ENCODE data around the gene SCTR.

The SCTR gene

DNA sequence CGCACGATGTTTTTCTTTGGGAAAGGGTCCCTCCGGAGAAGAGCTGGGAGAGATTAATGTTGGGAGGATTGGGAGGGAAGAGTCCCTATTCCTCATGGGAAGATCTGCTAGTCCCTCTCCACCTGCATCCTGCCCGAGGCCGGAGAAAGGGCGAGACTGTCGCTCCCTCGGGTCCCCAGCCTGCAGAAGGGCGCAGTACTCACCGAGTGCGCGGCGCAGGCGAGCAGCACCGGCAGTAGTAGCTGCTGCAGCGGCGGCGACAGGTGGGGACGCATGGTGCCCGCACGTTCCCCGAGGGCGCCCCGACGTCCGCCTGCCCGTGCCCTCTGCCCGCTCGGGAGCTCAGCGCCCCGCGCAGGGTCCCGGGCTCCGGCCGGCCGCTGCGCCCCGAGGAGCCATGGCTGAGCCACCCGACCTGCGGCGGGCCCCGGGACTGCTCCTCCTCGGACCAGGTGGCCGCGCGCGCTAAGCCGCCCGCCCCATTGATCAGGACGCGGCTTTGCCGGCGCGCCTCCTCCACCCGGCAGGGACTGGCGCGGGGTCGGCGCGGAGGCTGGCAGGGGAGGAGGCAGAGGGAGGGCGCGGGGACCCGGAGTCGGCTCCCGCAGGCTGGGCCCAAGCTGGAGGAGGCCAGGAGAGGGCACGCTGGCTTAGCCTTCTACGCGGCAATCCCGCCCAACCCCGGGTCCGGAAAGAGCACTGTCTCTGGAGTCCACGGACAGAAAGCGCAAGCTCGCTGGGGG lies at the start of gene SCTR:
TSS of gene SCTR (minus strand) at position 532 of the 743 bp plus-strand sequence. CDS start at position 275, 257 bp downstream.
- H3K27ac ChIP-seq, result no peak within 1 kb of the TSS
- TF ChIP-seq, protein P1, sequence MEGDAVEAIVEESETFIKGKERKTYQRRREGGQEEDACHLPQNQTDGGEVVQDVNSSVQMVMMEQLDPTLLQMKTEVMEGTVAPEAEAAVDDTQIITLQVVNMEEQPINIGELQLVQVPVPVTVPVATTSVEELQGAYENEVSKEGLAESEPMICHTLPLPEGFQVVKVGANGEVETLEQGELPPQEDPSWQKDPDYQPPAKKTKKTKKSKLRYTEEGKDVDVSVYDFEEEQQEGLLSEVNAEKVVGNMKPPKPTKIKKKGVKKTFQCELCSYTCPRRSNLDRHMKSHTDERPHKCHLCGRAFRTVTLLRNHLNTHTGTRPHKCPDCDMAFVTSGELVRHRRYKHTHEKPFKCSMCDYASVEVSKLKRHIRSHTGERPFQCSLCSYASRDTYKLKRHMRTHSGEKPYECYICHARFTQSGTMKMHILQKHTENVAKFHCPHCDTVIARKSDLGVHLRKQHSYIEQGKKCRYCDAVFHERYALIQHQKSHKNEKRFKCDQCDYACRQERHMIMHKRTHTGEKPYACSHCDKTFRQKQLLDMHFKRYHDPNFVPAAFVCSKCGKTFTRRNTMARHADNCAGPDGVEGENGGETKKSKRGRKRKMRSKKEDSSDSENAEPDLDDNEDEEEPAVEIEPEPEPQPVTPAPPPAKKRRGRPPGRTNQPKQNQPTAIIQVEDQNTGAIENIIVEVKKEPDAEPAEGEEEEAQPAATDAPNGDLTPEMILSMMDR (conservative IDR thresholded peaks at IDR 0.05), result no peak

DNA sequence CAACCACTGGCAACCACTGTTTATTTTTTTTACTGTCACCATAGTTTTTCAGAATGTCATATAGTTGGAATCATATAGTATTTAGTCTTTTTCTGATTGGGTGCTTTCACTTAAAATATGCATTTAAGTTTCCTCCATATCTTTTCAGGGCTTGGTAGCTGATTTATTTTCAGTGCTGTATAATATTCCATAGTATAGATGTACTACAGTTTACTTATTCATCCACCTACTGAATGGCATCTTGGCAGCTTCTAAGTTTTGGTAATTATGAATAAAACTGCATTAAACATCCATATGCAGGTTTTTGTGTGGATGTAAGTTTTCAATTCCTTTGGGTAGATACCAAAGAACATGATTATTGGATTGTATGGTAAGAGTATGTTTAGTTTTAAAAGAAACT lies 43.0 kb upstream of the SCTR start:
- no peak overlapping the region for H3K27ac ChIP-seq

DNA sequence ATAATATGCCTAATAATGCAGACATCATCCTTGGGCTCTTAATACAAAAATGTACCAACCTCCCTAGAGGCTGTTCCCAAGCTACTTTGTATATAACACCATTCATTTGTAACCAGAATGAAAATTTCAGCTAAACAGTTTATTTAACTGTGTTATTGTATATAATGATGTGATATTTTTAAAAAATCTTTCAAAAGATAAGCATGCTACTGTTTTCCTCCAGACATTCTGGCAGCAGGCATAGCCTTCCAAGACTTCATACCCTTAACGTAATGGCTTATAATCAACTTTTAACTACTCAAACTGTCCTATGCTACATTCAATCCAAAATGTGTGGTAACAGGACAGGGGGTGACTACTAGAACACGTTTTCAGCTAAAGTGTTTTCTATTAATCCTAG lies 41.2 kb upstream of the SCTR start:
- no peak overlapping the region for H3K27ac ChIP-seq
- TF ChIP-seq, protein P1 (conservative IDR thresholded peaks at IDR 0.05), result no peak

More for the DNA sequence above, 43.0 kb upstream of the SCTR start:
- TF ChIP-seq, protein P1 (conservative IDR thresholded peaks at IDR 0.05), result no peak

DNA sequence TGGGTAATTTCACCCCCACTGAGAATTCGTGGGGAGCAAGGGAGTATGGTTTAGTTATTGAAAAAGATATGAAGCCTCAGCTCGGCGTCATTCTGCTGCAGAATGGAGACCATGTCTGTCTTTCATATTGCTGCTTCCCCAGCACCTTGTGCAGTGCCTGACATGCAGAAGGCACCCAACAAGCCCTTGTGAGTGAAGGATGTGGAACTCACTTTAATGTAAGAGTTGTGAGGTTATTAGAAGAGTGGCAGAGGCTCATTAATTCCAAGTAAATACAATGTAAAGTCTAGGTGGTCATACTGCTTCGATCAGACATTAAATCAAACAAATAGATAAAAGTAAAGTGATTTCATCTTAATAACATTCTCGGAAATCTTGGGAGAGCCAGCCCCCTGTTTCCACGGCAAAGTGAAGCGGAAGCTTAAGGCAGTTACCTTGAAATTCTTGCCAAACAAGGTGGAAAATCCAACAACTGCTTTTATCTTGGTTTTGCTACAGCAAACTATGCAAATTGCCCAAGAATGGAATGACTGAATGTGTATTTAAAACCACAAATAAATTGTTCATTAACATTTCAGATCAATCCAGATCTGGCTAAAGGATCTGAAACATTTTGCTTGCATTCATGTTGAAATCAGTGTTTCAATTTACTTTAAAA lies 29.5 kb upstream of the SCTR start:
- TF ChIP-seq, protein P1 (conservative IDR thresholded peaks at IDR 0.05), result no peak

DNA sequence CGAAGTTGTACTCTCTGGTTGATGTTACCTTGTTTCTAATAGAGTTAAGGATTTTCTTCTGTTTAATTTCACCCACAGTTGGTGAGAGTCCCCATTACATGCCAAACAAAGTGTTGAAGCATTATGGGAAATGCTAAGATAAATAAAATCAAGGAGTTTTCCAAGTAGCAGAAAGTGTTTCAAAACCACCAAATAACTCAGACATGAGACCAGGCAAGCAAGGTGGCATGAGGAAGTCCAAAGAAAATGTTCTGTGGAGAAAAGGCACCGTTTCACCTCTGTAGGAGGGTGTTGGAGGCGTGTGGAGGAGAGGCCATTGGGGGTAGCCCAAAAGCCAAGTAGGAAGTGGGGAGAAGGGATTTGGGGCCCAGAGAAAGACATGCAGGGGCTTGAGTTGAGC lies 28.6 kb upstream of the SCTR start:
- H3K27ac ChIP-seq, result no peak overlapping the region
- TF ChIP-seq, protein P1 (conservative IDR thresholded peaks at IDR 0.05), result no peak

More for the DNA sequence above, 29.5 kb upstream of the SCTR start:
- H3K27ac ChIP-seq, result no peak overlapping the region

DNA sequence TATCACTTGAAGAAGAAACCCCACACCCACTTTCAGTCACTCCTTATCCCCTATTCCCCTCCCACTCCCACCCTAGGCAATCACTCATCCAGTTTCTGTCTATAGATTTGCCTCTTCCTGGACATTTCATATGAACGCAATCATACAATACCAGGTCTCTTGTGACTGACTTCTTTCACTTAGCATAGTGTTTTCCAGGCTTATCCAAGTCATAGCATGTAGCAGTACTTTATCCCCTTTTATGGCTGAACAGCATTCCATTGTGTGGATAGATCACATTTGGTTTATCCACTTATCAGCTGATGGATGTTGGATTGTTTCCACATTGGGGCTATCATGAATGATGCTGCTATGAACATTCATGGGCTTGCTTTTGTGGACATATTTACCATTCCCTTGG lies 26.6 kb upstream of the SCTR start:
- TF ChIP-seq, protein P1 (conservative IDR thresholded peaks at IDR 0.05), result no peak
- no peak overlapping the region for H3K27ac ChIP-seq

DNA sequence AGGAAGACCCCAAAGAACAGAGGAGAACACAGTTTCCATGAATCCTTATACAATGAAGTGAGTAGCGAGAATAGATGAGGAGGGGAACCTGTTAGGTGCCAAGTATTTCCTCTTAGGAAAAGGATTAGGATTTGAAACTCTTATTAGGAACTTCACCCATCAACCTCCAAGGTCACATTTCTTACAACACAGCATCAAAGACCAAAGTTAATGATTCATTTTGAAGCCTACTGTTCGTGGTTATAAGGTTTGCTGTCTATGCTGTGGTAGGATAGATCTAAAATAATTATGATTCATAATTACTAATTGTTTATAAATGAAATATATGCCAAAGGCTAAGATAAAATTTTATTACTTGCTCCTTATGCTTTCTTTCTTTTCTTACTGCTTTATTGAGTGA lies 26.1 kb upstream of the SCTR start:
- H3K27ac ChIP-seq, result no peak overlapping the region
- TF ChIP-seq, protein P1 (conservative IDR thresholded peaks at IDR 0.05), result no peak

Data from VCaP (cell line).